Heart right ventricle (tissue), 16 donors: Measurements from ENCODE around the gene RIMBP2. TPM values are rescaled to one million over a fixed set of nuclear protein-coding genes. Genes with fewer than 3 reads are reported as not detected.

ENCODE experiments used
- ATAC-seq, 8 donors: fragments of 200-7000 bp; cut with Tn5 transposase; one replicate each; pipeline ENCODE4 v1.9.1; 2020; ENCODE audit warnings: mild to moderate bottlenecking in 8 of 8, moderate library complexity in 8 of 8, moderate number of reproducible peaks in 1 of 8
- DNase-seq, 2 donors: peaks; one replicate each; pipeline ENCODE4 v3.0.0-alpha.2; 2020
- H3K27ac ChIP-seq, 10 donors: fragments of 200-600 bp; sonication (generic) in 2 of 10; one replicate each; pipeline versions ENCODE4 v1.5.0 to v1.8.0; 2020 to 2022; ENCODE audit warnings: mild to moderate bottlenecking in 3 of 10
- H3K27me3 ChIP-seq, 7 donors: fragments of 200-600 bp; one replicate each; pipeline ENCODE4 v1.8.0; 2021 to 2022; ENCODE audit warnings: mild to moderate bottlenecking in 2 of 7
- H3K36me3 ChIP-seq, 9 donors: fragments of 200-600 bp; sonication (generic) in 1 of 9; one replicate each; pipeline versions ENCODE4 v1.5.0 to v1.8.0; 2020 to 2022; ENCODE audit warnings: mild to moderate bottlenecking in 2 of 9
- H3K4me1 ChIP-seq, 9 donors: fragments of 200-600 bp; sonication (generic) in 1 of 9; one replicate each; pipeline versions ENCODE4 v1.5.0 to v1.8.0; 2020 to 2022; ENCODE audit warnings: mild to moderate bottlenecking in 4 of 9
- H3K4me3 ChIP-seq, 10 donors: fragments of 200-600 bp; sonication (generic) in 2 of 10; one replicate each; pipeline versions ENCODE4 v1.5.0 to v1.8.0; 2020 to 2022; ENCODE audit warnings: mild to moderate bottlenecking in 7 of 10, moderate library complexity in 2 of 10
- H3K9me3 ChIP-seq, 11 donors: fragments of 200-600 bp in 10 of 11; sonication (generic) in 2 of 11; one replicate each; pipeline versions ENCODE4 v1.5.0 to v1.8.0; 2013 to 2022; ENCODE audit warnings: mild to moderate bottlenecking in 2 of 11, control low read depth in 1 of 11, moderate library complexity in 1 of 11
- WGBS, 2 donors: extraction: QIAGEN DNeasy Blood & Tissue Kit; methylation state at CpG; one replicate each; pipeline ENCODE4 v1.1.7; 2013; ENCODE audit warnings: inconsistent platforms in 1 of 2; 5-methylcytosine and 5-hydroxymethylcytosine counted together
- intact Hi-C, 10 donors: fragments of 100-400 bp; cut with DNase I; formaldehyde crosslinking; loops; one replicate each; pipeline versions ENCODE4 v1.11.1 to v1.14.2; 2022
- polyA plus RNA-seq, 2 donors: library from polyadenylated mRNA; stranded (reverse); fragments of 200-250 nt; gene quantifications; one replicate each; pipeline ENCODE4 v1.2.3, GENCODE V29; 2013
- total RNA-seq, 10 donors: library from RNA; stranded (reverse); fragmentation: NEBNext Ultra II Directional in 3 of 10; extraction: Animal tissue kit (Norgen Biotek cat#: 25700) in 3 of 10; gene quantifications; one replicate each; pipeline versions ENCODE4 v1.2.1 to v1.2.4, GENCODE V29; 2021 to 2023
- TF ChIP-seq, protein P1 (sequence below), 9 donors: fragments of 200-600 bp; sonication (generic) in 2 of 9; IDR thresholded peaks; one replicate each; pipeline versions ENCODE4 v1.5.0 to v1.8.0; 2021 to 2022; ENCODE audit warnings: antibody characterized with exemption in 9 of 9, mild to moderate bottlenecking in 5 of 9, moderate library complexity in 1 of 9
- donor health status: Arrhythmogenic right ventricular cardiomyopathy.
- donor health status: ischemic (EF 13 %, LVEDD 7.1; RV severe dilation, severe dysfunction).
- donor health status: healthy with polysubstance abuse.
- donor health status: DM: no; HTN: yes; CAD: no.
- donor health status: DM: no; HTN: no; CAD: no.
- donor health status: ischemic (EF 25% LVEDD 6.9; RV normal size, moderate dysfunction).
- donor health status: ischemic (EF 25% LVEDD 5.7; RV mildly dilated, moderate dysfunction).
- donor health status: healthy.
- donor health status: DM: yes; HTN: yes; CAD: no.
- donor health status: Ischemic cardiomyopathy.
- donor health status: ischemic (EF 35%, LVEDD 5.7; RV mildly dilated, moderate dysfunction).
- donor health status: nonischemic (EF 11% LVEDD 7.7; RV severe dilation, severe dysfunction).
- donor health status: DM: yes; HTN: yes; CAD: no.
- donor health status: PGD.
- donor health status: ischemic (EF 29% LVEDD 5.4; RV normal size, mild dysfunction).
- donor health status: nonischemic (EF 23%, LVEDD 6.1; RV moderate dilation, normal function).

The RIMBP2 gene
- total and polyA plus RNA-seq, 12 donors: 0.01 to 0.17 (median 0.05) TPM; not detected in 9

DNA sequence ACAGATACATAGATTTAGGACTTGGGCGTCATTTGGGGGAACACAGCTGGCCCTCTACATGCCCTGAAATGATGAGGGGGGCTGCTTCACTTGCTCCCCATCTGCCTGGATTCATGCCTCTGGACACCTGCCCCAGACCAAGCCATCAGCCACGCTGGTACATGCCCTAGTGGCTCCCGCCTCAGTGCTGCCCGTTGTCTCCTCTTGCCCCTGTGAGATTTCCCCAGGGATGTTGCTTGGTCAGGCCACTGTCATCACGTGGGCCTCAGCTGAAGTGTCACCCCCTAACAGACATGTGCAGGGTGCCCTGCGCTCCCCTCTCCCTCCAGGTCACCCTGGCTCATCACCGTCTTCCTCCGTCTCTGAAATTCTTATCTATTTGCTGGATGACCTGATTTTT, 220.9 kb downstream of the RIMBP2 start:
- ATAC-seq (no peak), DNase-seq (no peak)
- Histone ChIP-seq H3K9me3 (no peaks in the 10 kb centered on the region), H3K4me3 (no peak overlapping the region), H3K36me3 (no peaks in the 10 kb centered on the region), H3K27ac (no peak overlapping the region), H3K27me3 (no peaks in the 10 kb centered on the region), H3K4me1 (peaks cover 0 to 12% (median 0%) of the 10 kb centered on the region in 9 donors)
- 75 to 81% methylated on average over 8 of the region's 8 CpGs for WGBS, 2 donors
- intact Hi-C loops: no loop called here
- TF ChIP-seq, protein P1, sequence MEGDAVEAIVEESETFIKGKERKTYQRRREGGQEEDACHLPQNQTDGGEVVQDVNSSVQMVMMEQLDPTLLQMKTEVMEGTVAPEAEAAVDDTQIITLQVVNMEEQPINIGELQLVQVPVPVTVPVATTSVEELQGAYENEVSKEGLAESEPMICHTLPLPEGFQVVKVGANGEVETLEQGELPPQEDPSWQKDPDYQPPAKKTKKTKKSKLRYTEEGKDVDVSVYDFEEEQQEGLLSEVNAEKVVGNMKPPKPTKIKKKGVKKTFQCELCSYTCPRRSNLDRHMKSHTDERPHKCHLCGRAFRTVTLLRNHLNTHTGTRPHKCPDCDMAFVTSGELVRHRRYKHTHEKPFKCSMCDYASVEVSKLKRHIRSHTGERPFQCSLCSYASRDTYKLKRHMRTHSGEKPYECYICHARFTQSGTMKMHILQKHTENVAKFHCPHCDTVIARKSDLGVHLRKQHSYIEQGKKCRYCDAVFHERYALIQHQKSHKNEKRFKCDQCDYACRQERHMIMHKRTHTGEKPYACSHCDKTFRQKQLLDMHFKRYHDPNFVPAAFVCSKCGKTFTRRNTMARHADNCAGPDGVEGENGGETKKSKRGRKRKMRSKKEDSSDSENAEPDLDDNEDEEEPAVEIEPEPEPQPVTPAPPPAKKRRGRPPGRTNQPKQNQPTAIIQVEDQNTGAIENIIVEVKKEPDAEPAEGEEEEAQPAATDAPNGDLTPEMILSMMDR (IDR thresholded peaks at IDR 0.05): no peak

- intact Hi-C loops: no loop called here
- no peak for ATAC-seq
Measured at GRCh38 chr12:130494736-130495135, 221.4 kb downstream of the RIMBP2 start.

DNA sequence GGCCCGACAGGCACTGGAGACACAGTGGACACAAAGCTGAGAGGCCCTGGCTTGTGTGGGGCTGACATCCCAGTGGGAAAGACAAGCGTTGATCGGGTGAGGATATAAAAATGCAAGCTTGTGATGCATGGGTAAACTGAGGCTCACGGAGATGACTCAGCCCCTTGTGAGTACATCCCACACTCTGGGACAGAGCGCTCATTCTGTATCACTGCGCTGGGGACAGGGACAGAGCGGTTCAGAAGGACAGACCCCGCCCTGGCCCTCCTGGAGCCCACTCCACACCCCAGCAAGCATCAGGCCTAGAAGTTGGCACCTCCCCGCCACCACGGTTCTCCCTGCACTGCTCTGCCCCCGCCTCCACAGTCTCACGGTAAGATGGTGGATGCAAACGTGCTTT, 222.1 kb downstream of the RIMBP2 start:
- intact Hi-C loops: no loop called here

More at GRCh38 chr12:130494736-130495135, 221.4 kb downstream of the RIMBP2 start:
- WGBS, 2 donors: 87 to 91% methylated on average over 8 of the region's 8 CpGs
- TF ChIP-seq, protein P1 (IDR thresholded peaks at IDR 0.05): no peak
- H3K27ac ChIP-seq: no peak overlapping the region
- H3K27me3 ChIP-seq: no peaks in the 10 kb centered on the region
- DNase-seq: no peak
- no peaks in the 10 kb centered on the region for H3K36me3 ChIP-seq
- no peak overlapping the region for H3K4me3 ChIP-seq
- peaks cover 0 to 12% (median 0%) of the 10 kb centered on the region in 9 donors for H3K4me1 ChIP-seq
- no peaks in the 10 kb centered on the region for H3K9me3 ChIP-seq

GRCh38 chr12:130491421-130492357, 224.4 kb downstream of the RIMBP2 start:
- ATAC-seq: peak; percentile 72 to 93 (median 88)
- 33 to 45% methylated on average over 32 of the region's 32 CpGs for WGBS, 2 donors
- peak overlapping the region in 5 of 10 donors; percentile 35 to 81 (median 58) for H3K27ac ChIP-seq

More for the DNA sequence above, 222.1 kb downstream of the RIMBP2 start:
- no peak for DNase-seq
- ATAC-seq: no peak
- 74 to 80% methylated on average over 13 of the region's 13 CpGs for WGBS, 2 donors
- Histone ChIP-seq H3K27me3 (peaks cover 0 to 2% (median 0%) of the 10 kb centered on the region in 7 donors), H3K27ac (no peak overlapping the region), H3K4me1 (peaks cover 0 to 12% (median 0%) of the 10 kb centered on the region in 9 donors), H3K36me3 (no peaks in the 10 kb centered on the region), H3K9me3 (peaks cover 0 to 4% (median 0%) of the 10 kb centered on the region in 11 donors), H3K4me3 (no peak overlapping the region)
- TF ChIP-seq, protein P1 (IDR thresholded peaks at IDR 0.05): no peak

More at GRCh38 chr12:130491421-130492357, 224.4 kb downstream of the RIMBP2 start:
- DNase-seq: peak; percentile 23 to 35
- peaks cover 0 to 4% (median 0%) of the 10 kb centered on the region in 11 donors for H3K9me3 ChIP-seq
- H3K4me3 ChIP-seq: peak overlapping the region in 4 of 10 donors; percentile 3 to 17 (median 8)
- TF ChIP-seq, protein P1 (IDR thresholded peaks at IDR 0.05): no peak
- no peaks in the 10 kb centered on the region for H3K36me3 ChIP-seq
- H3K4me1 ChIP-seq: peaks cover 0 to 12% (median 4%) of the 10 kb centered on the region in 9 donors
- intact Hi-C loops: no loop called here
- peaks cover 0 to 10% (median 0%) of the 10 kb centered on the region in 7 donors for H3K27me3 ChIP-seq
